GM18951 (cell line): ENCODE data around the gene LIF.

ENCODE experiments used
- POLR2A ChIP-seq: IDR thresholded peaks from 4 replicates; pipeline ENCODE4 v1.6.1; 2011; ENCODE audit warnings: mild to moderate bottlenecking; ENCODE audit not compliant: insufficient read length, insufficient read depth; ENCODE audit errors: extremely low read depth
- in situ Hi-C: fragments of 300-500 bp; cut with MboI; formaldehyde crosslinking; loops from one replicate; pipeline ENCODE4 v1.12.0; 2022; ENCODE audit warnings: low sequenced_read_pairs, mixed read lengths, inconsistent platforms; ENCODE audit not compliant: unreplicated experiment

Gene LIF

DNA sequence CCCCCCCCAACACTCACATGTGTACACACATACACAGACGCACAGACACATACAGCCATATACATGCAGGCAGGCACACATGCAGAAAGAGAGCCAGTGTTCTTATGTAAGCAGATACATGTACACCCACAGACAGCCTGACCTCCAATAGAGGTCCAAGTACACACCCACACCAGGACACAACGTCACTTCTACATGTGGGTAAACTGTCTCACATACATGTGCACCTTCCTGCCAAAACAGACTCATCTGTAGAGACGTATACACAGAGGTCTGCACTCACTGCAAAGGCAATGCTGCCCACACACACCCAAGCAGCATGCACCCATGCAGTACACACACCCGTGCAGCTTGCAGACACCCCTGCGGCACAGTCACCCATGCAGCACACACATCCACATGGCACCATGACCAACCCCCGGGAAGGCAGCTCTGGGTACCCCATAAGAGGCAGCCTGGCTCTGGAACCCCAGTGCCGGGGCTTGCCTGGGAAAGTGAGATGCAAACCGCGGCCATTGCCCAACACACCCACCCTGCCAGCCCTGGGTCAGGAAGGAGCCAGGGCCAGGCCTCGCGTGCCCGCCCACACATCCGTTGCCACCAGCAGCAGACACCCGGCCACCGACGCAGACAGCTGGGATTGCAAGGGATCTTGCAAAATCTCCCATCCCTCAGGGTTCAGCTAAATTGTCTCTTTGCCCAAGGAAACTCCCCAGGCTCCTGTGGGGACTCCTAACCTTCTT is 32.7 kb upstream of the LIF start:
- TF ChIP-seq POLR2A = no peak

GRCh38 chr22:30277547-30278344 is 31.2 kb upstream of the LIF start:
- TF ChIP-seq POLR2A = no peak
- in situ Hi-C loops = no loop called here

More for the DNA sequence above, 32.7 kb upstream of the LIF start:
- in situ Hi-C loops = no loop called here

- no peak for TF ChIP-seq POLR2A
- in situ Hi-C loops = no loop called here
Measured at GRCh38 chr22:30276039-30276438, 29.5 kb upstream of the LIF start.

DNA sequence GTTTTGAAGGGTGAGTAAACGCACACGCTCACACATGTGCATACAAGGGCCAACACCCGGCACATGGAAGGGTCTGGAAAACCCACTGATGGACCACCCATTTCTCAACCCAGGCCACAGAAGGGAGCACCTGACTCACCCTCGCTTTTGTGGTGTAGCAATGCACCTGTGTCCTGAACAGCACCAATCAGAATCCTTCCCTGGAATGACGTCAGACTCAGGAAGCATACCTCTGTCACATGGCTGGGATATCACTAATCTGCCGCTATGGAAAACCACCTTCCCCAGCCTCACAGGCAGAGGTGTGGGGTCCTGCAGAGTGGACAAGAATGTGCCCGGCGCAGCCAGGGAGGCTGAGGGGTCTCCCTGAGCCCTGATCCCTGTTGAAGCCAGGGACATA is 29.1 kb upstream of the LIF start:
- TF ChIP-seq POLR2A = no peak
- in situ Hi-C loops = no loop called here

GRCh38 chr22:30274437-30274812 is 27.9 kb upstream of the LIF start:
- in situ Hi-C loops = no loop called here
- TF ChIP-seq POLR2A = no peak

DNA sequence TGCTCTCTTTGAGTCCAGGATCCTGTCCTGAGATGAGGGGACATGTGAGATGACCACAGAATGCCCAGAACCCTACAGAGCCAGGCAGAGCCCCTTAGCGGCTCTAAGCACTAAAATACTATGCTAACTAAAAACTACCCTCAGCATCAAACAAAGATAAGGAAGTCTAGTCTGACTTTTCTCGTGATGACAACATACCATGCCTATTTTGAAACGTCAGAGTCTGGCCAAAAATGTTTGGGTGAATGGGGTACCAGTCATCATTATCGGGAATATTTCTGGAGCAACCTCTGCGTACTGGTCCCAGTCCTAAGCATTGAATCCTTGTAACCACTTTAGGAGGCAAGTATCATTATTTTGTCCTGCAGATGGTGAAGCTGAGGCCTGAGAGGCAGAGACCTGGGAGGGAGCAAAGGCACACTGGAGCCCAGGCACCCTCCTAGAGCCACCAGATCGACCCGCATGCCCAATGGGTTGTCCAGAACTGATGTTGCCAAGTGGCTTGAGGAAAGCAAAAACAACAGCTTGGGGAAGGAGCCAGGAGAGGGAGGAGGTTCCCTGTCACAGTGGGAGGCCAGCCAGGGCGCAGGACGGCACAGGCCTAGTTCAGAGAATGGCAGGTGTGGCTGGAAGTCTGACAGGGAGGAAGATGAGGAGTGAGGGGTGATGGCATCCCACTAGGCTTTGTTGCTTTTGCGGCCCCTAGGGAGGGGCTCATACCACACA is 27.3 kb upstream of the LIF start:
- in situ Hi-C loops = no loop called here
- TF ChIP-seq POLR2A = no peak

GRCh38 chr22:30272781-30273601 is 26.4 kb upstream of the LIF start:
- no peak for TF ChIP-seq POLR2A
- in situ Hi-C loops = no loop called here

- TF ChIP-seq POLR2A = no peak
- in situ Hi-C loops = no loop called here
Measured at GRCh38 chr22:30270832-30271231, 24.3 kb upstream of the LIF start.

DNA sequence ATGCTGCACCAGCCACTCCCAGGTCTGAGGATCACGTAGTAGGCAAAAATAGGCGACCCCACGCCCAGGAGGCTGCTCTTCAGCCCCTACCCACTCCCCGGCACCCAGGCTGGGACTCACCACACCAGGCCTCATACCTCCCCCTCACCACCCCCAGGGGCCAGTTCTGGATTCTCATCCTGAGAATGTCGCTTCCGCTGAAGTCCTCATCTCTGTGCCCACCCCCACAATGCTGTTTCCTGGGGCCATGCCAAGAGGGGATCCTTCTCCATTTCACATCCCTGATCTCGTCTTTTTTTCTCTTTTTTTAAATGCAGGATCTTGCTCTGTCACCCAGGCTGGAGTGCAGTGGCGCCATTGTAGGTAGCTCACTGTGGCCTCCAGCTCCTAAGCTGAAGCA is 21.8 kb upstream of the LIF start:
- no peak for TF ChIP-seq POLR2A
- in situ Hi-C loops = loop anchor here (10.0 kb wide), 1 partner anchor 116 kb away; the partner anchor contains the start of gene RNF215

- in situ Hi-C loops = loop anchor here (10.0 kb wide), 1 partner anchor 117 kb away; the partner anchor contains the start of gene RNF215
- TF ChIP-seq POLR2A = no peak
Measured at GRCh38 chr22:30267382-30268302, 21.1 kb upstream of the LIF start.
